Osteocyte (in vitro differentiated cells): ENCODE data around the gene SLC1A2. TPM values are rescaled to one million over a fixed set of nuclear protein-coding genes. Genes with fewer than 3 reads are reported as not detected.
A peak's percentile ranks its signal among the peaks of the same experiment; 100 is the strongest.

ENCODE experiments used
- DNase-seq: peaks from one replicate; pipeline ENCODE4 v3.0.0; 2021; ENCODE audit warnings: mixed read lengths; ENCODE audit not compliant: unreplicated experiment; ENCODE audit errors: extremely low spot score
- H3K27ac Mint-ChIP-seq: one replicate; pipeline ENCODE4 v1.8.0; 2021; ENCODE audit warnings: mild to moderate bottlenecking, mixed read lengths; ENCODE audit not compliant: unreplicated experiment
- H3K27me3 Mint-ChIP-seq: one replicate; pipeline ENCODE4 v1.8.0; 2021; ENCODE audit warnings: mixed read lengths; ENCODE audit not compliant: unreplicated experiment
- H3K36me3 Mint-ChIP-seq: one replicate; pipeline ENCODE4 v1.8.0; 2021; ENCODE audit warnings: mixed read lengths; ENCODE audit not compliant: unreplicated experiment
- H3K4me1 Mint-ChIP-seq: one replicate; pipeline ENCODE4 v1.8.0; 2021; ENCODE audit warnings: mixed read lengths; ENCODE audit not compliant: unreplicated experiment
- H3K4me3 Mint-ChIP-seq: one replicate; pipeline ENCODE4 v1.8.0; 2021; ENCODE audit warnings: mild to moderate bottlenecking, moderate library complexity, mixed read lengths; ENCODE audit not compliant: unreplicated experiment
- H3K9me3 Mint-ChIP-seq: one replicate; pipeline ENCODE4 v1.8.0; 2021; ENCODE audit warnings: mixed read lengths; ENCODE audit not compliant: unreplicated experiment
- total RNA-seq: library from RNA; stranded (reverse); gene quantifications from 2 replicates; pipeline ENCODE4 v1.2.1, GENCODE V29; 2021
- TF ChIP-seq, protein P1 (sequence below): fragments of 200-600 bp; sonication (generic); IDR thresholded peaks from 2 replicates; pipeline ENCODE4 v1.5.0; 2021; ENCODE audit warnings: antibody characterized with exemption, mild to moderate bottlenecking, moderate library complexity

SLC1A2 gene
- total RNA-seq, 1 donor from 2014 or later: 0.32 TPM

GRCh38 chr11:35432464-35432863 lies 13.1 kb upstream of the SLC1A2 start:
- Mint-ChIP-seq H3K27ac (no peak overlapping the region), H3K27me3 (peaks cover 61% of the 10 kb centered on the region), H3K36me3 (no peaks in the 10 kb centered on the region), H3K9me3 (no peaks in the 10 kb centered on the region), H3K4me3 (no peak overlapping the region), H3K4me1 (peaks cover 11% of the 10 kb centered on the region)
- TF ChIP-seq, protein P1, sequence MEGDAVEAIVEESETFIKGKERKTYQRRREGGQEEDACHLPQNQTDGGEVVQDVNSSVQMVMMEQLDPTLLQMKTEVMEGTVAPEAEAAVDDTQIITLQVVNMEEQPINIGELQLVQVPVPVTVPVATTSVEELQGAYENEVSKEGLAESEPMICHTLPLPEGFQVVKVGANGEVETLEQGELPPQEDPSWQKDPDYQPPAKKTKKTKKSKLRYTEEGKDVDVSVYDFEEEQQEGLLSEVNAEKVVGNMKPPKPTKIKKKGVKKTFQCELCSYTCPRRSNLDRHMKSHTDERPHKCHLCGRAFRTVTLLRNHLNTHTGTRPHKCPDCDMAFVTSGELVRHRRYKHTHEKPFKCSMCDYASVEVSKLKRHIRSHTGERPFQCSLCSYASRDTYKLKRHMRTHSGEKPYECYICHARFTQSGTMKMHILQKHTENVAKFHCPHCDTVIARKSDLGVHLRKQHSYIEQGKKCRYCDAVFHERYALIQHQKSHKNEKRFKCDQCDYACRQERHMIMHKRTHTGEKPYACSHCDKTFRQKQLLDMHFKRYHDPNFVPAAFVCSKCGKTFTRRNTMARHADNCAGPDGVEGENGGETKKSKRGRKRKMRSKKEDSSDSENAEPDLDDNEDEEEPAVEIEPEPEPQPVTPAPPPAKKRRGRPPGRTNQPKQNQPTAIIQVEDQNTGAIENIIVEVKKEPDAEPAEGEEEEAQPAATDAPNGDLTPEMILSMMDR: no peak
- DNase-seq: no peak

- Mint-ChIP-seq H3K27ac (peak overlapping the region; percentile 85), H3K4me3 (peak overlapping the region; percentile 34), H3K4me1 (peaks cover 38% of the 10 kb centered on the region), H3K36me3 (no peaks in the 10 kb centered on the region), H3K27me3 (peaks cover 62% of the 10 kb centered on the region), H3K9me3 (no peaks in the 10 kb centered on the region)
- TF ChIP-seq, protein P1: no peak
- no peak for DNase-seq
Measured at GRCh38 chr11:35427071-35427470, 7.7 kb upstream of the SLC1A2 start.

GRCh38 chr11:35426351-35426750 lies 7.0 kb upstream of the SLC1A2 start:
- peaks cover 62% of the 10 kb centered on the region for H3K27me3 Mint-ChIP-seq
- no peak overlapping the region for H3K4me3 Mint-ChIP-seq
- no peak for DNase-seq
- H3K4me1 Mint-ChIP-seq: peaks cover 38% of the 10 kb centered on the region
- peak overlapping the region; percentile 85 for H3K27ac Mint-ChIP-seq
- TF ChIP-seq, protein P1: no peak
- no peaks in the 10 kb centered on the region for H3K36me3 Mint-ChIP-seq
- no peaks in the 10 kb centered on the region for H3K9me3 Mint-ChIP-seq

GRCh38 chr11:35425603-35426212 lies 6.3 kb upstream of the SLC1A2 start:
- no peak overlapping the region for H3K4me3 Mint-ChIP-seq
- H3K9me3 Mint-ChIP-seq: no peaks in the 10 kb centered on the region
- peaks cover 43% of the 10 kb centered on the region for H3K4me1 Mint-ChIP-seq
- peaks cover 62% of the 10 kb centered on the region for H3K27me3 Mint-ChIP-seq
- H3K27ac Mint-ChIP-seq: no peak overlapping the region
- no peaks in the 10 kb centered on the region for H3K36me3 Mint-ChIP-seq
- TF ChIP-seq, protein P1: no peak
- DNase-seq: no peak

GRCh38 chr11:35424157-35424940 lies 5.0 kb upstream of the SLC1A2 start:
- peaks cover 52% of the 10 kb centered on the region for H3K4me1 Mint-ChIP-seq
- TF ChIP-seq, protein P1: no peak
- no peak overlapping the region for H3K4me3 Mint-ChIP-seq
- peaks cover 60% of the 10 kb centered on the region for H3K27me3 Mint-ChIP-seq
- no peaks in the 10 kb centered on the region for H3K36me3 Mint-ChIP-seq
- no peak overlapping the region for H3K27ac Mint-ChIP-seq
- DNase-seq: no peak
- no peaks in the 10 kb centered on the region for H3K9me3 Mint-ChIP-seq
